ENCODE measurements around the gene LRWD1.
"Not testable (repeated sequence)": the region's sequence is repeated elsewhere in the genome, so short reads cannot be mapped to it uniquely, and the experiment has no call there.

The LRWD1 gene

DNA sequence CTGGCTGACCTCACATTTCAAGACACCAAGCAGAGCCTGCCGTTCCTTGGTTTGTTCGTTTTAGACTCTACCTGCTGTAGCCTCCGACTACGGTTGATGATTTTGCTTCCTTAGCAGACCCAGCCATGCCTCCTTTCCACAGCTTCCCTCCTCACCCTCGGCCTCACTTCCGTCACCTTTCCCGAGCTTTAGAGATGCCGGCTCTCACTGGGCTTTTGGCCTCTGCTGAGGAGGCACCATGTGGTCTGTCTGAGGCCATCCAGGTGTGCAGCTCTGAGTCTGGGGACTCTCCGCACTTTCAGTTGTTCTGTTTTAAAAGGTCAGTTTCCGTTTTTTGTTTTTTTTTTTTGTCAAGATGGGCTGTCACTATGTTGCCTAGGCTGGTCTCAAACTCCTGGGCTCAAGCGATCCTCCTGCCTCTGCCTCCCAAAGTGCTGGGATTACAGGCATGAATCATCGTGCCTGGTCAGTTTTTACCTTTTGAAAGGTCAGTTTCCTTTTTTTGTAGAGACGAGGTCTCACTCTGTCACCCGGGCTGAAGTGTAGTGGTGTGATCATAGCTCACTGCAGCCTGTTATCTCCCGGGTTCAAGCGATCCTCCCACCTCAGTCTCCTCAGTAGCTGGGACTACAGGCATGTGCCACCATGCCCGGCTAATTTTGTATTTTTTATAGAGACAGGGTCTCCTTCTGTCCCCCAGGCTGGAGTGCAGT, 19.7 kb upstream of the LRWD1 start:
- DNase-seq, result no peak

DNA sequence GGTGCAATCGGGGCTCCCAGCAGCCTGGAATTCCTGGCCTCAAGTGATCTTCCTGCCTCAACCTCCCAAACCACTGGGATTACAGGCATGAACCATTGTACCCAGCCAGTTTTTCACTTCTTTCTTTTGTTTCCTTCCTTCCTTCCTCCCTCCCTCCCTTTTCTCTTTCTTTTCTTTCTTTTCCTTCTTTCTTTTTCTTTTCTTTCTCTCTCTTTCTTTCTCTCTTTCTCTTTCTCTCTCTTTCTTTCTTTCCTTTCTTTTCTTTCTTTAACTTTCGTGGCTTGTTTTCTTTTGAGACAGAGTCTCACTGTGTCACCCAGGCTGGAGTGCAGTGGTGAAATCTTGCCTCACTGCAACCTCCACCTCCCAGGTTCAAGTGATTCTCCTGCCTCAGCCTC, 19.1 kb upstream of the LRWD1 start:
- no peak for DNase-seq

DNA sequence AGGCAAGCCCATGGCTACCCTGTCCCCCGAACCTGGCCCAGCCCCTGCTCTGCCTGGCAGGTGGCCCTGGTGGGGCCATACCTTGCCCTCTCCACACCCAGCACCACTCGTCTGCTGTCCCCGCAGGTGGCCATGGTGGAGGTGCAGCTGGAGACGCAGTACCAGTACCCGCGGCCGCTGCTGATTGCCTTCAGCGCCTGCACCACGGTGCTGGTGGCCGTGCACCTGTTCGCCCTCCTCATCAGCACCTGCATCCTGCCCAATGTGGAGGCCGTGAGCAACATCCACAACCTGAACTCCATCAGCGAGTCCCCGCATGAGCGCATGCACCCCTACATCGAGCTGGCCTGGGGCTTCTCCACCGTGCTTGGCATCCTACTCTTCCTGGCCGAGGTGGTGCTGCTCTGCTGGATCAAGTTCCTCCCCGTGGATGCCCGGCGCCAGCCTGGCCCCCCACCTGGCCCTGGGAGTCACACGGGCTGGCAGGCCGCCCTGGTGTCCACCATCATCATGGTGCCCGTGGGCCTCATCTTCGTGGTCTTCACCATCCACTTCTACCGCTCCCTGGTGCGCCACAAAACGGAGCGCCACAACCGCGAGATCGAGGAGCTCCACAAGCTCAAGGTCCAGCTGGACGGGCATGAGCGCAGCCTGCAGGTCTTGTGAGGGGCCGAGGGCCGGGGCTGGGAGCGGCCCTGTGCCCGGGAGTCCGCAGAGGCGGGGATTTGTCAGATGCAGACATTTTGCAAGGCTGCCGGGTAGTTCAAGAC, 18.2 kb upstream of the LRWD1 start:
- no peak for DNase-seq

DNA sequence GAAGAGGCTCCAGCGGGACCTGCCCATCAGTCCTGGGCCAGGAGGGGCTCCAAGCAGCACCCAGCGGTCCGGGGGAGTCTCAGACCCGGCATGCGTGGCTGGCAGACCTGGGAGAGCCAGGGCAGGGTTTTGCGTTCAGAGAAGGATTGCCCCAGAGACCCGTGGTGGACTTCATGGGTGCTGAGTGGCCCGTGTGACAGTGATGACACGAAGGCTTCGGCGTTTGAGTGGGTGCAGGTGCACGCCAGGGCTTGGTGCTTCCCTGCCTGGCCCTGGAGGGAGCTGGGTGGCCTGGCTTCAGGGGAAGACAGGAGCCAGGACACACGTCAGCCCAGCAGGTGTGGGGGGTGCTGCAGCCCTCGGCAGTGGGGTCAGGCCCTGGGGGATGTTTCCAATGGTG, 17.5 kb upstream of the LRWD1 start:
- DNase-seq, result no peak

DNA sequence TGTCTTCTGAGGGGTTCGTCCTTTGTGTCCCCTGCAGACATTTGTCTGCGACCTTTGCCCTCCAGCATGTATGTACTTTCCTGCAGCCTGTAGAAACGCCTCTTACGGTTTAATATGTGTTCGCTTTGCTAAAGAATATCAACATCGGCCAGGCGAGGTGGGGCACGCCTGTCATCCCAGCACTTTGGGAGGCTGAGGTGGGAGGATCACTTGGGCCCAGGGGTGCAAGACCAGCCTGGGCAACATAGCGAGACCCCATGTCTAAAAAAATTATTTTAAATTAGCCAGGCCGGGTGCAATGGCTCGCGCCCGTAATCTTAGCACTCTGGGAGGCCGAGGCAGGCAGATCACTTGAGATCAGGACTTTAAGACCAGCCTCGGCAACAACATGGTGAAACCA, 15.6 kb upstream of the LRWD1 start:
- DNase-seq, result no peak

DNA sequence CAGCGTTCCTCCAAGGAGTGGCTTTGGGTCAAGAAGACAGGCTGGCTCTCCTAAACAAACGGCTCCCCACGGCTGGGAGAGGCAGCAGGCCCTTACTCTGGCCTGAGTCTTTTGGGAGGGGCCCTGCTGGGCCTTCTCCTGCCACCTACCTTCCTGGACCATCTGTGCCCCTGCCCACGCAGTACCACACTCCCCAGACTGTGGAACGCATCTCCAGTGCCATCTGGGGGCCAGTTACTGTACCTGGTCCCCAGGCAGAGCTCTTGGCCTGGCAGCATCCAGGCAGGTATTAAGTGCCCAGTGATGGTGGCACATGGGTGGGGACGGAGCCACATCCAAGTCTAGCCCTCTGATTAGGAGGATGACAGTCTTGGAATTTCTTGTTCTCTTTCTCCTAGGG, 14.5 kb upstream of the LRWD1 start:
- DNase-seq, result peak; percentile 65

DNA sequence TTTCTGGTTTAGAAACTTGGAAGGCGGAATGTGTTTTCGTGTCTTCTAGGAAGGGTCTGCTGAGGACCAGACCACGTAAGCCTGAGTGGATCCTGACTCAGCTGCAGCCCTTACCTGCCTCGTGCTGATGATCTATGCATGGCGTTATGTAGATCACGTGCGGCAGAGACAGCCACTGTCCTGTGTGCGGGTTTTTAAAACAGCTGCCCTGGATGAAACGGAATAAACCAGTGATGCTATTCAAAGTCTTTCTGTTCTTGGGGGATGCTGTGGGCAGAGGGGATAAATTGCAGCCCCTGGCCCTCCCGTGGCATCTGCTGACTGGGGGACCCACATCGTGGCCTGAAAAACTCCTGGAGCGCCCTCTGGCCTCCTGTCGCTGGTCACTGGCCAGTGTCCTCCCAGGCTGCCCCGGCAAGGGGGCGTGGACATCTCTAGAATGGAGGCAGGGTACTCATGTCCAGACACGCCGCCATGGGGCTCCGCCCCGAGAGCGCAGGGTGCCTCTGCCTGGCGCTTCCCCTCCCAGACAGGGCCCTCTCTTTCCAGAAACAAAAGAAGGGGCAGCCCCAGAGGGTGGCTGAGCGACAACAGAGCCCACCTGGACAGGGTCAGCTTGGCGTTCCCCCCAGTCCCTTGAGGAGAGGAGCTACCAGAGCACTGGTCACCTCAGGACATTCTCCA, 13.3 kb upstream of the LRWD1 start:
- DNase-seq, result no peak

DNA sequence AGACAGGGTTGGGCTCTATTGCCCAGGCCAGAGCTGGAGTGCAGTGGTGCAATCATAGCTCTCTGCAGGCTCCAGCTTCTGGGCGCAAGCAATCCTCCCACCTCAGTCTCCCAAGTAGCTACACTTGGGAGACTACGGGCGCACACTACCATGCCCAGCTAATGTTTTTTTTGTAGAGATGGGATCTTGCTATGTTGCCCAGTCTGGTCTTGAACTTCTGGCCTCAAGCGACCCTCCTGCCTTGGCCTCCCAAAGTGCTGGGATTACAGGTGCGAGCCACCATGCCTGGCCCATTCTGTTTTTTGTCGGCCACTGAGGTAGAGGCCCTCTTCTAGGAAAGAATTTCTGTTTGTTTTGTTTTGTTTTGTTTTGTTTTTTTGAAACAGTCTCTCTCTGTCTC, 12.3 kb upstream of the LRWD1 start:
- DNase-seq, result no peak

DNA sequence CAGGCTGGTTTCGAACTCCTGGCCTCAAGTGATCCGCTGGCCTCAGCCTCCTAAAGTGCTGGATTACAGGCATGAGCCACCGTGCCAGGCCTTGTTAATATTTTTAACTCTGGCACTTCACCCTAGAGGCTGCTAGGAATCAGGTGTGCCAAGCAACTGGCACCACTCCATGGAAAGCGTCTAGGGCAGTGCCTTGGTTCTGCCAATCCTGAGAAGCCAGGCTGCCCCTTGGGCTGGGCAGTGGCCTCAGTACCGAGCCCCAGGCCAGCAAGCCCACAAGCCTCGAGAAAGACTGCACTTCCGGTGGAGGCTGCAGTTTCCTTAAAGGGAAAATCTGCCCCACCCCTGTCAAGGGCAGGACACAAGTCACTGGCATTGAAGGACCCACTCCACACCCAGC, 11.5 kb upstream of the LRWD1 start:
- DNase-seq, result no peak

DNA sequence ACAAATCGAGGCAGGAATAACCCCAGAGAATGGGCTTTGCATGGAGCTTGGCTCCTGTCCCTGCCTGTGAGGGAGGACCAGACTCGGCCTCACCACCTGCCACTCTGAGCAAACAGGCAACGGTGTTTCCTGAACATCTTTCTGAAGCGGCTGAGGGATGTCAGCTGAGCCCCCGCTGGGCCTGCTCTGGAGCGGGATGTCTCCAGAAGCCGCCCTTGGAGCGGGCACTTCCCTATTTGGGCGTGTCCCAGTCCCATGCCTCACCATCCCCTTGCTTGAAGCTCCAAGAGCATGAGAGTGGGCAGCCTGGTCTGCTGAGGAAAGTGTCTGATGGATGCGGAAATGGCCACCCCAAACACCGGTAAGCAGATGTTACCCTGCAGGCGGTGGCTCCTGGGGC, 10.3 kb upstream of the LRWD1 start:
- no peak for DNase-seq

DNA sequence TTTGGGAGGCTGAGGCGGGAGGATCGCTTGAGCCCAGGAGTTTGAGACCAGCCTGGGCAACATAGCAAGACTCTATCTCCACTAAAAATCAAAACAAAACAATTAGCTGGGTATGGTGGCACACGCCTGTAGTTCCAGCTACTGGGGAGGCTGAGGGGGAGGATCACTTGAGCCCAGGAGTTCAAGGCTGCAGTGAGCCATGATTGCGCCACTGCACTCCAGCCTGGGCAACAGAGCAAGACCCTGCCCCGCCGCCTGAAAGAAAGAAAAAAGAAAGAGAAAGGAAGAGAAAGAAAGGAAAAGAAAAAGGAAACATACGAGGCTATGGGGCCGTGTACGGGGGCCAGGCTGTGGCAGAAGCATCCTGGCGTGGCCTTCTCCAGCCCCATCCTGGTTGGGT, 9.9 kb upstream of the LRWD1 start:
- DNase-seq, result not testable (repeated sequence)

DNA sequence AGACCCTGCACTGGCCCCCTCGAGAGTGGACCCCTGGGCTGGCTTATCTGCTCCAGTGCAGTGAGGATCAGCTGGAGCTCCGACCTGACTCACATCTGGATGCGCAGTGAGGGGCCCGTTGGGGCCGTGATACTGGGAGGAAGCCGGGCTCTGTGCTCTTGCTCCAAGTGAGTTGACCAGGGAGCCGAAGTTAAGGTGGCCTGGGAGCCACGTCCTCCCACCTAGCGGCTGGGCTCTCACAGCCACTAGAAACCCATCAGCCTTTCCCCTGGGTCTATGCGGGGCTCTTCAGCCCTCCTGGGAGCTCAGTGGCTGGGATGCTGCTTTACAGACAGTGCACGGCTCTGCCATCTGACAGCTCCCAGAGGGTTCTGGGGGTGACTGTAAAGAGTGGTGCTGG, 9.2 kb upstream of the LRWD1 start:
- DNase-seq, result no peak

DNA sequence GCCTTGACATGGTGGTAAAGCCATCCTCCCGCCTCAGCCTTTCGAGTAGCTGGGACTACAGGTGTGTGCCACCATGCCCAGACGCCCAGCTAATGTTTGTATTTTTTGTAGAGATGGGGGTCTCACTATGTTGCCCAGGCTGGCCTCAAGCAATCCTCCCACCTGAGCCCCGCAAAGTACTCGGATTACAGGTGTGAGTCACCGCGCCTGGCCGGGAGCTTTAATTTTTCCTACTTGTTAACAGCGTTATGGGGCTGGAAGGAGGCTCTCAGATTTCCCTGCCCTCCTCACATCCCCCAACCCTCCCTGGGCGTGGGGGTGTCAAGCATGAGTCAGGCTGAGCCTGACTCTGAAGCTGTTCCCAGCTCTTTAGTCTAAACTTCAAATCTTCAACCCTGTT, 8.5 kb upstream of the LRWD1 start:
- DNase-seq, result no peak

DNA sequence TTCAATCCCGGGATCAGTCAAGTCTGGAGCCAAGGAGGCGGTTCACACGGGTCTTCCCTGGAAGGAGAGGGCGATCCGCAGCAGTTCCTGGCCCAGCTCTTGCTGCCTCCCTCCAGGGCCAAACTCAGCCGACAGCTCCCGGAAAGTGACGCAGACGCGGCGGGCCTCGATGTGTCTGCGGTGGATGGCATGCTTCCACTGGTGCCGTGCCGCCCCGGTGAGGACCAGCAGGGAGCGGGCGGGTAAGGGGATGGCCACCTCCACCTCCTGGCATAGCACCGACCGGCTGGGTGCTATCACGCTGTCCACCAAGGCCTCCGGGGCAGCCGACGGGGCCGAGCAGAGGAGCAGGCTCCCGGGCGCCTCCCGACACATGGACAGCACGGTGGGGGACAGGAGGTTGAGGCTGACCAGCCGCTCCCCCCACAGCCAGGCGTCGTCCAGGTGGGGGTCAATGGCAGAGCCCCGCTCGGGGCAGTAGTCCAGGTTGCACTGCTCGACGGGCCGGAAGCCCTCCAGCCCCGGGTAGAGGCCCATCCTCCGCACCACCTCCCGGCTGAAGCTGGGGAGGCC, 7.3 kb upstream of the LRWD1 start:
- DNase-seq, result no peak

DNA sequence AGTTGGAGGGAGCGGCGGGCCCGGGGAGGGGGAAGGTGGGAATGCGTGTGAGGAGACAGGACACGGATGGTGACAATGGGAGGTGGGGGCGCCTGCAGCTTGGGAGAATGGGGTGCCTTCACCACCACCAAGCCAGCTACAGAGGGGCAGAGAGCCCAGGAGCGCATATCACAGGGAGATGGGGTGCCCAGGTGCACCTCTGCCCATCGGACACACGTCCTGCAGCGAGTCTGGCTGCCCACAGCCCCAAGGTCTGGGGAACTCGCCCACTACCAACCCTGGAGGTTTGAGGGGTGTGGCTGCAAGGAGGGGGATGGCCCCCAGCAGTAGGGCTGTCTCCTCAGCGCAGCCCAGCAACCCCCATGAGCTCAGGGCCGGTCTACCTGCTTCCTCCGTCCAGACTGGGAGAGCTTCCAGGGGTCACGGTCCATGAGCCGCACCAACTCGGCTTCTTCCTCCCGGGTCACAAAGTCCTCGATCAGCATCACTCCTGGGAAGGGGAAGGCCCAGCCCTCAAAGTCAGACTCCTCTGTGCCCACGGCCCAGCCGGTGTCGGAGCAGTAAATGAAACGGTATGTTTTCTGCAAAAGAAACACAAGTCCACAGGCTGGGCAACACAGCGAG, 5.5 kb upstream of the LRWD1 start:
- no peak for DNase-seq

DNA sequence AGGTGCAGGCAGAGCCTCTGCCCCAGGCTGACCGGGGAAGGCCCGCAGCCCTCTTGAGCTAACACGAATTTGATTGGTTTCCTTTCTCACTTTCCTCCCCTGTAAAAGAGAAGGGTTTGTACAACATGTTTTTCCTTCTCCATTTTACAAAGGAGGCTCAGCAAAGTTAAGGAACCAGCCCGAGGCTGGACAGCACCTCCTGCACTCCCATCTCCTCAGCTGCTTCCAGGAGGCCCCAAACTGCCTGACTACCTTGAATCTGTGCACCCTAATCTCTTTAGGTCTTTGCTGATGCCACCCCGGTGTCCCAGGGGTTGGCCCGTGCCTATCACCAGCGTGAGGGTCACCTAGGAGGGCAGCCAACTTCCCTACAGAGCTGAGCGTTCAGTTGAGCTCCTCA, 4.3 kb upstream of the LRWD1 start:
- DNase-seq, result no peak

DNA sequence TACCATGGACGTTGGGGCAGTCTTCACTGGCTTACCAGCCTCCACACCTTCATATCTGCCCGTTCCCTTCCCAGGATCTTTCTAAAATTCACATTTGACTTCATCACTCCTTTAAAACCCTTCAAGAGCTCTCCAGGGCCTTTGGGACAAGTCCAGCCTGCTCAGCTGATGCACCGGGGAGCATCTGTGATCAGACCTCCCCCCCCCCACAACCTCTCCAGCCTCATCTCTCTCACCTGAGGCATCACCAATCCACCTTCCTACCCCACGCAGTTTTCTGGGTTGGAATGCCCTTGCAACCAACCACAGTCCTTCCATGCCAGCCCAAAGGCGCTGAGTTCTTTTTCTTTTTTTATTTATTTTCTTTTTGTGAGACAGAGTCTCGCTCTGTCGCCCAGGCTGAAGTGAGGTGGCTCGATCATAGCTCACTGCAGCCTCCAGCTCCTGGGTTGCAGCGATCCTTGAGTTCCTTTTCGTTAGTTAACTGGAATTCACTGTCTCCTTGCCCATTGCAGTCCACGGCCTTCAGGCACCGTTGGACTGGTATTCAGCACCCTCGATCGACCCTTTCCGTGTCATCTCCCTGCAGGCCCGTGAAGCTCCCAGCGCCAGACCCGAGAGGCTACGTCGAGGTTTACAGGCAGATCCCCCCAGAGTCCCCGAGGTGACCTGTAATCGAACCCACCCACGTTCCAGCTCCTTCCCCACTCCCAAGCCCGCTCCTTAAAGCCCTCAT, 775 bp upstream of the LRWD1 start:
- DNase-seq, result no peak

DNA sequence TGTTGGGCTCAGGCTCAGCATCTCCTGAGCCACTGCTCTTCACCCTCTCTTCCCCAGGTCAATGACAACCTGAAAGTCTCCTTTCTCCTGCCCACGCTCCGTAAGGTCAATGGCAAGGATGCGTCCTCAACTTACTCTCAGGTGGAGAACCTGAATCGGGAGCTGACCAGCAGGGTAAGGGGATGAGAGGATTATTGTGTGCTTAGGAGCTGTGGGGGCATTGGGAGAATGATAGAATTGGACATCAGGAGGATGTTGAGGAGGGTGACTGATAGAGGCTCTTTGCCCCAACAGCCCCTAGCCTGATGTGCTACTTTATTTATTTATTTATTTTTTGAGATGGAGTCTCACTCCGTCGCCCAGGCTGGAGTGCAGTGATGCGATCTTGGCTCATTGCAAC, 1.3 kb downstream of the LRWD1 start:
- no peak for DNase-seq

DNA sequence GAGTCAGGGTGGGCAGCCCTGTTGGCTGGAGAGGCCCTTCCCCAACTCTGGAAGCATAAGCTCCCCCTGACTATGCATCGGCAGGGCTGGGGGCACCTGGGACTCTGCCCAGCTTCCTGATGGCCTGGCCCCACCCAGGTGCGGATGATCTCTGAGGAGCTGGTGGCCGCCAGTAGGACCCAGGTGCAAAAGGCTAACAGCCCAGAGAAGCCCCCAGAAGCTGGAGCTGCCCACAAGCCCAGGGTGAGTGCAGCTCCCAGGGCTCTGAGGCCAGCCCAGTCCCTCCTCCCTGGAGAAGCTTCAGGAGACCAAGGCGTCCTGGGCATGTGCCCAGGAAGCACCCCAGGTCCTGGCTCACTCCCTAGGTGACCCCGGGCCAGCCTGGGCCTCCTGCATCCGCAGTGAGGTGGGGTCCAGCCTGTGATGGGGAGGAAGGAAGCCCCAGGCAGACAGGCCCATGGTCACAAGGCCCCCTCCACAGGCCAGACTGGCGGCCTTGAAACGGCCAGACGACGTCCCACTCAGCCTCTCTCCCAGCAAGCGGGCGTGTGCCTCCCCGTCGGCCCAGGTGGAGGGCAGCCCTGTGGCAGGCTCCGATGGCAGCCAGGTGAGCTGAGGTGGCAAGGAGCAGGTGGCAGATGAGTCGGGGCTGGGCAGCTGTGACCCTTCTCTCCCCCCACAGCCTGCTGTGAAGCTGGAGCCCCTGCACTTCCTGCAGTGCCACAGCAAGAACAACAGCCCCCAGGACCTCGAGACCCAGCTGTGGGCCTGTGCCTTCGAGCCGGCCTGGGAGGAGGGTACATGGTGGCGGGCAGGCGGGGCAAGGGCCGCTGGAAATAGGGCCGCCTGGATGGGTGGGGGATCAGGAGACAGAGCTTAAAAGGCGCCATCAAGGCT, 3.0 kb downstream of the LRWD1 start:
- no peak for DNase-seq

DNA sequence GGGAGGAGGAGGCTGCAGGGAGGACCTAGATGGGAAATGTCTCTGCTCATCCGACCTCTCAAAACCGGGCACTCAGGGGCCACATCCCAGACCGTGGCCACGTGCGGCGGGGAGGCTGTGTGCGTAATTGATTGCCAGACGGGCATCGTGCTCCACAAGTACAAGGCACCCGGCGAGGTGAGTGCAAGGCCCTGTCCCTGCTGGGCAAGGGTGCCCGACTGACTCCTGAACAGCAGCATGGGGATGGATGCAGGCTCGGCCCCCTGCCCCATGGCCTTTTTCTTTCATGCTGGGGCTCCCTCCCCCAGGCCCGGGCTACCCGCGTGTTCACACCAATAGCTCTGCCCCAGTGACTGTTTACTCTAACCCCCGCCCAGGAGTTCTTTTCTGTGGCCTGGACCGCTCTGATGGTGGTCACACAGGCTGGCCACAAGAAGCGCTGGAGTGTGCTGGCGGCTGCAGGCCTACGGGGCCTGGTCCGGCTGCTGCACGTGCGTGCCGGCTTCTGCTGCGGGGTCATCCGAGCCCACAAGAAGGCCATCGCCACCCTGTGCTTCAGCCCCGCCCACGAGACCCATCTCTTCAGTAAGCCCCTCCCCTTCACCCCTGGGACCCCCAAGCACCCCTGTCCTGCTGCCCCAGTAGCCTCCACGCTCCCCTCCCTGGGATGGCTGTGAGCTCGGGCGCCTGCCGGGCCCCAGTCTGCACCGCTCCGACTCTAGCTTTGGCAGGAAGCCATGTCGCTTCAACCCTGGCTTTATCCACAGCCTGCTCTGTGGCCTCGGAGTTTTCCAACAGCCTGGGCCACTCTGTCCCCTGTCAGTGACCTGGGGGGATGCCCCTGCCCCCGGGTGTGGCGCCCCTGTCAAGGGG, 3.9 kb downstream of the LRWD1 start:
- DNase-seq, result no peak

Measured in activated naive CD4-positive, alpha-beta T cell treated with Interleukin-2 at 50 U/mL for 16 hours (primary cell).